ENCODE results near the gene PTGIR.
"Not testable (repeated sequence)": the region's sequence is repeated elsewhere in the genome, so short reads cannot be mapped to it uniquely, and the experiment has no call there.

The PTGIR gene

DNA sequence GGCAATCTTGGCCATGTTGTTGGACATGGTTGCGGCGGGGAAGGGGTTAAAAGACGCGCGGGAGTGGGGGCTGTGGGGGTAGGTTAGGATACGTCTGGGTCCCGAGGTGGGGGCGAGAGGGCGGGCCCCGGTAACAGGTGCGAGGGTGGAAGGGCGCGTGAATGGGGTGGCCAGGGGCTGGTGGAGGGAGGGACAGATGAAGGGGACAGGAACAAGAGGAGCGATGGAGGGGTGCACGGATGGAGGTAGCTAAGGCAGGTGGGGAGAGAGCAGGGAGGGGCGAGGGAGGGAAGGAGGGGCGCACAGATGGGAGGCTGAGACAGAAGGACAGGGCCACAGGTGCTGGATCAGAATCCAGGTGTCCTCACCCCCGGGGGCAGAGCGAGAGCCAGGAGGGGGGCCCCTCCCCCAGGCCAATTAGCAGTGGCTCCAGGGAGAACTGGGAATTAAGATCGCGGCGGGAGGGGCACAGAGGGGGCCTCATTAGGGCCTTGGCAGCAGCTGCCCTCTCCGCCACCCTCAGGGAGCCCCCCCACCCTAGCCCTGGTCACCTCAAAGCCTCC, 9.8 kb upstream of the PTGIR start:
- no peaks in the 10 kb centered on the region for H3K9me3 ChIP-seq (ENCODE audit: control insufficient read depth, low read depth, low read length)
- H3K27me3 ChIP-seq (ENCODE audit: control insufficient read depth, insufficient read depth, low read length) = peaks cover 57% of the 10 kb centered on the region
- H3K27ac ChIP-seq (ENCODE audit: low read length) = no peak overlapping the region
- peak overlapping the region; percentile 70 for H3K4me3 ChIP-seq (ENCODE audit: low read length)
- H3K9ac ChIP-seq (ENCODE audit: low read length) = no peak overlapping the region
- H3K36me3 ChIP-seq (ENCODE audit: control insufficient read depth, low read depth, low read length) = no peaks in the 10 kb centered on the region
- H3K4me1 ChIP-seq (ENCODE audit: control insufficient read depth, low read depth, low read length) = peaks cover 12% of the 10 kb centered on the region

DNA sequence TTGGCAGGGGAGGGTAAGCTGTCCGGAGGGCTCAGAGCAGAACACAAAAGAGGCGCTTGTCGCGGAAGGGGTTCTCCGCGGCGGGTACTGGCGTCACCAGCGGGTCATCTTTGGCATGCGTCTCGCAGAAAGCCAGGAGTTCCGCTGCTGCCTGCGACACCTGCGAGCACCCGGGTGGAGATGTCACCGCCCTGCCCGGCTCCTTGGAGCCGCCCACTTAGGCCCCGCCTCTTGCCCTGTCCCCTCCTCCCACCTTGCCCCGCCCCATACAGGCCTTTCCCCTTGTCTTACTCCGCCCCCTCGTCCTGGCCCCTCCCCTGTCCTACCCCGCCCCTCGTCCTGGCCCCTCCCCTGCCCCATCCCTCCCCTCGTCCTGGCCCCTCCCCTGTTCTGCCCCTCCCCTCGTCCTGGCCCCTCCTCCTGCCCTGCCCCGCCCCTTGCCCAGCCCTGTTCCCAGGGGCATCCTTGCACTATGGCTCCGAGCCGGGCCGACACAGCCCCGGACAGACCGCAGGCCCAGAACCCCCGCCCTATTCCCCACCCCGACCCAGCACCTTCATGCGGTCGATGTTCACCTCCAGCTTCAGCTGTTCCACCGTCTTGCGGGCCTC, 9.3 kb upstream of the PTGIR start:
- no peaks in the 10 kb centered on the region for H3K9me3 ChIP-seq (ENCODE audit: control insufficient read depth, low read depth, low read length)
- no peak overlapping the region for H3K9ac ChIP-seq (ENCODE audit: low read length)
- H3K4me3 ChIP-seq (ENCODE audit: low read length) = peak overlapping the region; percentile 70
- no peak overlapping the region for H3K27ac ChIP-seq (ENCODE audit: low read length)
- peaks cover 56% of the 10 kb centered on the region for H3K27me3 ChIP-seq (ENCODE audit: control insufficient read depth, insufficient read depth, low read length)
- H3K36me3 ChIP-seq (ENCODE audit: control insufficient read depth, low read depth, low read length) = no peaks in the 10 kb centered on the region
- peaks cover 12% of the 10 kb centered on the region for H3K4me1 ChIP-seq (ENCODE audit: control insufficient read depth, low read depth, low read length)

DNA sequence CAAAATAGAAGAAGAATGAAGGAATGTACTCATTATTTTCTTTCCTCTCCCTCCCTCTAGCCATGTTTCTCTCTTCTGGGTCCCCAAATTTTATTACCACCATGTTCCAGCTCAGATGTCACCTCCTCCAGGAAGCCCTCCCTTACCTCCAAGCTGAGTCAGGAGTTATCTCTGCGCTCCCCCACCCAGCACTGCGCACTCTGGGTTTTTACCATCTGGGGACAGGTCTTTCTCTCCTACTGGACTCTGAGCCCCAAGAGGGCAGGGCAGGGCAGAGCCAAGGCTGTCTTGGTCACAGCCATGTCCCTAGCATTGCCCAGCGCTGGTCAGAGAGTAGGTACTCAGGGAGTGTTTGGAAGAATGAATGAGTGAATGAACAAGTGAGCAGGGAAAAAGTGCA, 8.2 kb upstream of the PTGIR start:
- no peaks in the 10 kb centered on the region for H3K36me3 ChIP-seq (ENCODE audit: control insufficient read depth, low read depth, low read length)
- H3K9me3 ChIP-seq (ENCODE audit: control insufficient read depth, low read depth, low read length) = no peaks in the 10 kb centered on the region
- H3K4me1 ChIP-seq (ENCODE audit: control insufficient read depth, low read depth, low read length) = peaks cover 12% of the 10 kb centered on the region
- no peak overlapping the region for H3K4me3 ChIP-seq (ENCODE audit: low read length)
- H3K27ac ChIP-seq (ENCODE audit: low read length) = no peak overlapping the region
- no peak overlapping the region for H3K9ac ChIP-seq (ENCODE audit: low read length)
- H3K27me3 ChIP-seq (ENCODE audit: control insufficient read depth, insufficient read depth, low read length) = peaks cover 52% of the 10 kb centered on the region

DNA sequence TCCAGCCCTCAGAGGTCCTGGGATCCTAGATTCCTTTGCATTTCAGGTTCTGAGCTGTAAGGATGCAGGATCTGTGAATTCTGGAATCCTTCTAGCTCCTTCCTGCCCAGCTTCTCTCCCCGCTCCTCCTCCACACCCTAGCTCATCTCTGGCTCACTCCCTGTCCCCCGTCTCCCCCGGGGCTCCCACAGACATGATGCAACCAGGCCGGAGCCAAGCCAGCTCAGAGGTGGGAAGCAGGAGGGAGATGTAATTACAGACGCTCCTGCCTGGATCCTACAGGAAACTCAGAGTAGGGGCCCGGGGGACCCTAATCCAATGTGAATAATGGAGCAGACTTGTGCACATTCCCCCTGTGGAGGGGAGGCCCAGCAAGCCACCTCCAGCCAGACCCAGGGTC, 6.6 kb upstream of the PTGIR start:
- Histone ChIP-seq H3K9ac (ENCODE audit: low read length) (no peak overlapping the region), H3K4me1 (ENCODE audit: control insufficient read depth, low read depth, low read length) (peaks cover 12% of the 10 kb centered on the region), H3K27me3 (ENCODE audit: control insufficient read depth, insufficient read depth, low read length) (peaks cover 35% of the 10 kb centered on the region), H3K9me3 (ENCODE audit: control insufficient read depth, low read depth, low read length) (no peaks in the 10 kb centered on the region), H3K27ac (ENCODE audit: low read length) (no peak overlapping the region), H3K36me3 (ENCODE audit: control insufficient read depth, low read depth, low read length) (no peaks in the 10 kb centered on the region), H3K4me3 (ENCODE audit: low read length) (no peak overlapping the region)

DNA sequence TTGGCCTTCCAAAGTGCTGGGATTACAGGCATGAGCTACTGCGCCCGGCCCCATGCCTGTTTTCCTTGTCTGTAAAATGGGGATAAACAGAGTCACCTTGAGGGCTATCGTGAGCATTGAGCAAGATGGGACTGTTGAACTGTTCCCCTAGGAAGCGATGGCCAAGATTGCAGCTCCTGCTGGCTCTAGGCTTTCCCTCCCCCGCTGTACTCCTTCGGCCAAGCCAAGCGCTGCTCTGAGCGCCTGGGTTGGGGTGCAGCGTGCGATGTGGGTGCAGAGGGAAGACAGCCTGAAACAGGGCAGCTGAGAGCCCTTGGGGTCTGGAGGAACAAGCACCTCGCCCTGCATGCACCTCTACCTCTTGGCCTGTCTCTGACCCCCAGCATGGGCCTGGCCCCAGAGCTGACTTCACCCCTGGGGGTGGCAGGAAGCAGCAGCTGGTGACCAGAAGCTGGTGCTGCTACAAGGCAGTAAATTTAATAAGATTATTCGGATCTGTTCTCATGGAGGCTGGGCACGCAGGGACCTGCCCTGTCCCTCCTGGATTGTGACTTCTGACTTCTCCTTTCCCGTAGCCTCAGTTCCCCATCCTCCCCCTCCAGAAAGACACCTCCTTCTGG, 5.8 kb upstream of the PTGIR start:
- Histone ChIP-seq H3K9me3 (ENCODE audit: control insufficient read depth, low read depth, low read length) (no peaks in the 10 kb centered on the region), H3K4me3 (ENCODE audit: low read length) (no peak overlapping the region), H3K9ac (ENCODE audit: low read length) (no peak overlapping the region), H3K36me3 (ENCODE audit: control insufficient read depth, low read depth, low read length) (no peaks in the 10 kb centered on the region), H3K4me1 (ENCODE audit: control insufficient read depth, low read depth, low read length) (peaks cover 12% of the 10 kb centered on the region), H3K27ac (ENCODE audit: low read length) (no peak overlapping the region), H3K27me3 (ENCODE audit: control insufficient read depth, insufficient read depth, low read length) (peaks cover 27% of the 10 kb centered on the region)

DNA sequence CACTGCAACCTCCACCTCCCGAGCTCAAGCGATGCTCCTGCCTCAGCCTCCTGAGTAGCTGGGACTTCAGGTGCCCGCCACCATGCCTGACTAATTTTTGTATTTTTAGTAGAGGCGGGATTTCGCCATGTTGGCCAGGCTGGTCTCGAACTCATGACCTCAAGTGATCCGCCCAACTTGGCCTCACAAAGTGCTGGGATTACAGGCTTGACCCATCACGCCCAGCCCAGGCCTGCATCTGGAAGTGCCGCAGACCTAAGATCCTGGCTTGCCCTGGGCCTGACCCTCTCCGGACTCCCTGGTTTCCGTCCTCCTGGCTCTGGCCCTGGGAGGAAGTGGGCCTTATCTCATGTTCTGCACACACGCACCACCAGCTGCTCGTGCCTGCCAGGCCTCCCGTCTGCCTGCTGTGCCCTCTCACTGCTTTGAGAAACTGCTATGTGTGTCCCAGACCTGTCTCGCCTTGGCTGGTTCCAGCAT, 4.7 kb upstream of the PTGIR start:
- H3K27me3 ChIP-seq (ENCODE audit: control insufficient read depth, insufficient read depth, low read length) = peaks cover 18% of the 10 kb centered on the region
- H3K9me3 ChIP-seq (ENCODE audit: control insufficient read depth, low read depth, low read length) = no peaks in the 10 kb centered on the region
- peaks cover 12% of the 10 kb centered on the region for H3K4me1 ChIP-seq (ENCODE audit: control insufficient read depth, low read depth, low read length)
- no peak overlapping the region for H3K27ac ChIP-seq (ENCODE audit: low read length)
- H3K36me3 ChIP-seq (ENCODE audit: control insufficient read depth, low read depth, low read length) = no peaks in the 10 kb centered on the region
- H3K4me3 ChIP-seq (ENCODE audit: low read length) = no peak overlapping the region
- H3K9ac ChIP-seq (ENCODE audit: low read length) = no peak overlapping the region

DNA sequence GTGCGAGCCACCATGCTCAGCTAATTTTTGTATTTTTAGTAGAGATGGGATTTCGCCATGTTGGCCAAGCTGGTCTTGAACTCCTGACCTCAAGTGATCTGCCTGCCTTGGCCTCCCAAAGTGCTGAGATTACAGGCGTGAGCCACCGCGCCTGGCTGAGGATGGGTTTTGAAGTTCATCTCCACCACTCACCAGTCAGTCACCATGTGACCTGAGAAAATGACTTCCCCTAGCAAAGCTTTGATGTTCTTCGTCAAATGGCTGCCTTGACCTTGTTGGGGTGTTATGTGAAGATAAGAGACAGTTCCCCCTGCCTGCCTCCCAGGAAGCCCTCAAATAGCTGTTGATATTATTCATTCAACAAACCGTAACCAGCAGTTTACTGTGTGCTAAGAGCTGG, 4.1 kb upstream of the PTGIR start:
- not testable (repeated sequence) for H3K36me3 ChIP-seq (ENCODE audit: control insufficient read depth, low read depth, low read length); H3K9me3 ChIP-seq (ENCODE audit: control insufficient read depth, low read depth, low read length); H3K9ac ChIP-seq (ENCODE audit: low read length); H3K27ac ChIP-seq (ENCODE audit: low read length); H3K4me3 ChIP-seq (ENCODE audit: low read length)
- Histone ChIP-seq H3K27me3 (ENCODE audit: control insufficient read depth, insufficient read depth, low read length) (peaks cover 16% of the 10 kb centered on the region), H3K4me1 (ENCODE audit: control insufficient read depth, low read depth, low read length) (peaks cover 12% of the 10 kb centered on the region)

DNA sequence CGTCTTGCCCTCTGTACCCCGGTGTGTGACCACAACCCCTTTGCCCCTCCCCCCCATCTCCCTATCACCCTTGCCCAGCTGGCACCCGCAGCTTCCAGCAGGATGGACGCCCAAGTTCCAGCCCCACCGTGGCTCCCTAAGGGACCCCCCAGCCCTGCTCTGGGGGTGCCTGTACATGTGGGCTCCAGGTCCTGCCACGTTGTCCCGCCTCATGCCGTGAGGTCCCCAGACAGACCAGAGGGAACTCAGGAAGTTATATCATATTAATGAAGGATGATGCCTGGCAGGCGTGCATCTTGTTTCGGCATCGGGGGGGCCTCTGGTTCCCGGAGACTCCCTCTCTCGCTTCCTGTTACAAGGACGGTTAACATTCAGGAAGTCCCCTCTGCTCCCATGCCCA, 1.6 kb upstream of the PTGIR start:
- H3K36me3 ChIP-seq (ENCODE audit: control insufficient read depth, low read depth, low read length) = no peaks in the 10 kb centered on the region
- H3K9me3 ChIP-seq (ENCODE audit: control insufficient read depth, low read depth, low read length) = no peaks in the 10 kb centered on the region
- H3K27me3 ChIP-seq (ENCODE audit: control insufficient read depth, insufficient read depth, low read length) = peaks cover 3% of the 10 kb centered on the region
- no peak overlapping the region for H3K4me3 ChIP-seq (ENCODE audit: low read length)
- peaks cover 10% of the 10 kb centered on the region for H3K4me1 ChIP-seq (ENCODE audit: control insufficient read depth, low read depth, low read length)
- H3K9ac ChIP-seq (ENCODE audit: low read length) = no peak overlapping the region
- no peak overlapping the region for H3K27ac ChIP-seq (ENCODE audit: low read length)

DNA sequence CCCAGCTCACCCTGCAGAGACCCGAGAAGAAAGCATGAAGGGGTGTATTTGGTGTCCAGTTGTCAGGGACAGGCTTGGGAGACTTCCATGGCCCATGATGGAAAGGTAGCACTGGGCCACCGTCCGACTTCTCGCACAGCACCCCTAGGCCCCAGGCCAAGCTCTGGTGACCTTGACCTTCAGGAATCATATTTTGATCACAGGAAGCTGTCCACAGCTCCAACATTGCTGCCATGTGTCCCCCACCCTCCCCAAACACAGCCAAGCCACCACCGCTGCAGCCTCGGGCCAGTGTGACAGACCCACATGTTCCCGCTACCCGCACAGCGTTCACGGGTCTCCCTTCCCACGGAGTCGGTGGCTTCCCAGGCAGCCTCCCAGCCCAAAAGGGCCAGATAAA, 842 bp upstream of the PTGIR start:
- Histone ChIP-seq H3K36me3 (ENCODE audit: control insufficient read depth, low read depth, low read length) (no peaks in the 10 kb centered on the region), H3K4me3 (ENCODE audit: low read length) (no peak overlapping the region), H3K9ac (ENCODE audit: low read length) (no peak overlapping the region), H3K27ac (ENCODE audit: low read length) (no peak overlapping the region), H3K4me1 (ENCODE audit: control insufficient read depth, low read depth, low read length) (peaks cover 3% of the 10 kb centered on the region), H3K27me3 (ENCODE audit: control insufficient read depth, insufficient read depth, low read length) (no peaks in the 10 kb centered on the region), H3K9me3 (ENCODE audit: control insufficient read depth, low read depth, low read length) (no peaks in the 10 kb centered on the region)

DNA sequence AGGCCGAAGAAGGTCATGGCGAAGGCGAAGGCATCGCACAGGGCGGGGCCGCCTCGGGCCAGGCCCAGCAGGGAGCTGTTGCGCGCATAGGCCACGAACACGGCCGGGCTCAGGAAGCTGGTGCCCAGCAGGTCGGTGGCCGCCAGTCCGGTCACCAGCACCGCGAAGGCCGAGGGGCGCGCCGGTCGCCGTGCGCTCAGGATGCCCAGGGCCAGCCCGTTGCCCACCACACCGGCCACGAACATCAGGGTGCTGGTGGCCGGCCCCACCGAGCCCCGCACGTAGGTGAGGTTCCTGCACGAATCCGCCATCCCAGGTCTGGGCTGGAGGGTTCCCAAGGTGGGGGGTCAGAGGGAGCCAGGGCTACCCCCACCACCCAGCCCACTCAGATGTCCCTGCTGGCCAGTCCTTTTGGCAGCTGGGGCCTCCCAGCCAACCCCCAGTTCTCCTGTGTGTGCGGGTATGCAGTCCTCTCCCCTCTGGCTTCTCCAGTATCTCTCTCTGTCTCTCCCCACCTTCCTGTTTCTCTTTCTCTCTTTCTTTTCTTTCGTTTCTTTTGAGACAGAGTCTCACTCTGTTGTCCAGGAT, 880 bp downstream of the PTGIR start:
- Histone ChIP-seq H3K4me1 (ENCODE audit: control insufficient read depth, low read depth, low read length) (no peaks in the 10 kb centered on the region), H3K9me3 (ENCODE audit: control insufficient read depth, low read depth, low read length) (no peaks in the 10 kb centered on the region), H3K36me3 (ENCODE audit: control insufficient read depth, low read depth, low read length) (no peaks in the 10 kb centered on the region), H3K27ac (ENCODE audit: low read length) (no peak overlapping the region), H3K4me3 (ENCODE audit: low read length) (no peak overlapping the region), H3K27me3 (ENCODE audit: control insufficient read depth, insufficient read depth, low read length) (no peaks in the 10 kb centered on the region), H3K9ac (ENCODE audit: low read length) (no peak overlapping the region)

DNA sequence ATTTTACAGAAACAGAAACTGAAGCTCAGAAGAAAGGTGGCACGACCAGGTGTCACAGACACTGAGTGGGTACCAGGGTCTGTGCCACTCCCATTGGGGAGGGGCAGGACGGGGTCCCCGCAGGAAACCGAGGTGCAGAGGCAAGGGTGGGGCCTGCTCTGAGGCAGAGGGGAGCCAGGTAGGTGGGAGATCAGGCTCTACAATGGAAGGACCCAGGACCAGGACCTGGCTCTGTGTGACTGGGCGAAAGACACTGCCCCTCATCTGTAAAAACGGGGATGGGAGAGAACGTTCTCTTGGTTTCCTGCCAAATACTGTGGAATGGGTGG, 2.8 kb downstream of the PTGIR start:
- Histone ChIP-seq H3K4me3 (ENCODE audit: low read length) (no peak overlapping the region), H3K36me3 (ENCODE audit: control insufficient read depth, low read depth, low read length) (no peaks in the 10 kb centered on the region), H3K9me3 (ENCODE audit: control insufficient read depth, low read depth, low read length) (no peaks in the 10 kb centered on the region), H3K27ac (ENCODE audit: low read length) (no peak overlapping the region), H3K9ac (ENCODE audit: low read length) (no peak overlapping the region), H3K27me3 (ENCODE audit: control insufficient read depth, insufficient read depth, low read length) (no peaks in the 10 kb centered on the region), H3K4me1 (ENCODE audit: control insufficient read depth, low read depth, low read length) (no peaks in the 10 kb centered on the region)

All from iPS-18a (cell line).